Measurements from ENCODE around the gene TWIST2.

The TWIST2 gene

GRCh38 chr2:238803996-238804870, 43.7 kb upstream of the TWIST2 start:
- Histone ChIP-seq H2BK5ac (ENCODE audit: low read length) (no peak overlapping the region), H2BK12ac (ENCODE audit: low read length) (no peak overlapping the region), H4K8ac (ENCODE audit: low read depth, low read length) (no peak overlapping the region), H3K4ac (ENCODE audit: low read length) (no peak overlapping the region), H2BK15ac (ENCODE audit: low read length) (no peak overlapping the region), H3K9ac (ENCODE audit: low read depth, low read length, poor library complexity) (no peak overlapping the region), H3K79me1 (ENCODE audit: low read depth, low read length) (no peaks in the 10 kb centered on the region), H3K14ac (ENCODE audit: low read length) (no peak overlapping the region), H3K27me3 (ENCODE audit: control insufficient read depth in 3 of 3, insufficient read depth in 3 of 3, low read depth in 1 of 3, low read length in 3 of 3) (no peaks in the 10 kb centered on the region), H3K36me3 (replicated peaks in 1 of 2; ENCODE audit: control insufficient read depth in 2 of 2, insufficient read depth in 2 of 2, low read length in 2 of 2) (no peaks in the 10 kb centered on the region), H3K4me1 (ENCODE audit: control insufficient read depth in 2 of 2, insufficient read depth in 1 of 2, low read depth in 1 of 2, low read length in 2 of 2) (no peaks in the 10 kb centered on the region), H2BK120ac (ENCODE audit: low read depth, low read length) (peak overlapping the region; percentile 89), H3K9me3 (replicated peaks in 1 of 2; ENCODE audit: control insufficient read depth in 2 of 2, insufficient read depth in 1 of 2, low read depth in 1 of 2, low read length in 2 of 2) (peaks cover 0 to 8% of the 10 kb centered on the region in 2 donors), H2AK5ac (ENCODE audit: low read depth, low read length) (peak overlapping the region; percentile 2), H3K23ac (ENCODE audit: low read depth, low read length, poor library complexity) (no peak overlapping the region), H2AFZ (ENCODE audit: low read length) (no peak overlapping the region), H3K18ac (ENCODE audit: low read length) (peak overlapping the region; percentile 21), H3K4me3 (ENCODE audit: low read length in 2 of 2) (no peak overlapping the region), H4K91ac (ENCODE audit: low read depth, low read length, poor library complexity) (no peak overlapping the region), H3K27ac (replicated peaks; ENCODE audit: low read length) (no peak overlapping the region), H3K4me2 (ENCODE audit: insufficient read depth, low read length, poor library complexity, severe bottlenecking) (no peak overlapping the region)
- no peak for DNase-seq (ENCODE audit: low spot score)
- WGBS, 2 donors (ENCODE audit: extremely low coverage in 2 of 2, insufficient read length in 2 of 2, insufficient replicate concordance in 1 of 2): no CpG with 5 or more reads among the region's 17 CpGs

GRCh38 chr2:238808761-238809160, 39.1 kb upstream of the TWIST2 start:
- no peak overlapping the region for H3K23ac ChIP-seq (ENCODE audit: low read depth, low read length, poor library complexity)
- H4K8ac ChIP-seq (ENCODE audit: low read depth, low read length): no peak overlapping the region
- H4K91ac ChIP-seq (ENCODE audit: low read depth, low read length, poor library complexity): no peak overlapping the region
- no peak overlapping the region for H3K4me2 ChIP-seq (ENCODE audit: insufficient read depth, low read length, poor library complexity, severe bottlenecking)
- H3K14ac ChIP-seq (ENCODE audit: low read length): no peak overlapping the region
- H2BK120ac ChIP-seq (ENCODE audit: low read depth, low read length): no peak overlapping the region
- no peak overlapping the region for H2BK12ac ChIP-seq (ENCODE audit: low read length)
- no peak overlapping the region for H2BK15ac ChIP-seq (ENCODE audit: low read length)
- H2AFZ ChIP-seq (ENCODE audit: low read length): no peak overlapping the region
- DNase-seq (ENCODE audit: low spot score): no peak
- no peaks in the 10 kb centered on the region for H3K4me1 ChIP-seq (ENCODE audit: control insufficient read depth in 2 of 2, insufficient read depth in 1 of 2, low read depth in 1 of 2, low read length in 2 of 2)
- H2AK5ac ChIP-seq (ENCODE audit: low read depth, low read length): no peak overlapping the region
- peaks cover 0 to 8% of the 10 kb centered on the region in 2 donors for H3K9me3 ChIP-seq (replicated peaks in 1 of 2; ENCODE audit: control insufficient read depth in 2 of 2, insufficient read depth in 1 of 2, low read depth in 1 of 2, low read length in 2 of 2)
- no peaks in the 10 kb centered on the region for H3K36me3 ChIP-seq (replicated peaks in 1 of 2; ENCODE audit: control insufficient read depth in 2 of 2, insufficient read depth in 2 of 2, low read length in 2 of 2)
- no peak overlapping the region for H3K9ac ChIP-seq (ENCODE audit: low read depth, low read length, poor library complexity)
- WGBS, 2 donors (ENCODE audit: extremely low coverage in 2 of 2, insufficient read length in 2 of 2, insufficient replicate concordance in 1 of 2): no CpG with 5 or more reads among the region's 1 CpG
- H2BK5ac ChIP-seq (ENCODE audit: low read length): no peak overlapping the region
- no peak overlapping the region for H3K4ac ChIP-seq (ENCODE audit: low read length)
- no peak overlapping the region for H3K27ac ChIP-seq (replicated peaks; ENCODE audit: low read length)
- H3K18ac ChIP-seq (ENCODE audit: low read length): no peak overlapping the region
- no peaks in the 10 kb centered on the region for H3K79me1 ChIP-seq (ENCODE audit: low read depth, low read length)
- H3K27me3 ChIP-seq (ENCODE audit: control insufficient read depth in 3 of 3, insufficient read depth in 3 of 3, low read depth in 1 of 3, low read length in 3 of 3): no peaks in the 10 kb centered on the region
- no peak overlapping the region for H3K4me3 ChIP-seq (ENCODE audit: low read length in 2 of 2)

- peaks cover 0 to 8% of the 10 kb centered on the region in 2 donors for H3K9me3 ChIP-seq (replicated peaks in 1 of 2; ENCODE audit: control insufficient read depth in 2 of 2, insufficient read depth in 1 of 2, low read depth in 1 of 2, low read length in 2 of 2)
- no peak overlapping the region for H3K18ac ChIP-seq (ENCODE audit: low read length)
- no CpG with 5 or more reads among the region's 5 CpGs for WGBS, 2 donors (ENCODE audit: extremely low coverage in 2 of 2, insufficient read length in 2 of 2, insufficient replicate concordance in 1 of 2)
- H2BK12ac ChIP-seq (ENCODE audit: low read length): no peak overlapping the region
- H3K4me3 ChIP-seq (ENCODE audit: low read length in 2 of 2): no peak overlapping the region
- H2BK5ac ChIP-seq (ENCODE audit: low read length): no peak overlapping the region
- no peak overlapping the region for H3K14ac ChIP-seq (ENCODE audit: low read length)
- no peak overlapping the region for H3K4ac ChIP-seq (ENCODE audit: low read length)
- H3K79me1 ChIP-seq (ENCODE audit: low read depth, low read length): no peaks in the 10 kb centered on the region
- no peak overlapping the region for H4K91ac ChIP-seq (ENCODE audit: low read depth, low read length, poor library complexity)
- no peaks in the 10 kb centered on the region for H3K27me3 ChIP-seq (ENCODE audit: control insufficient read depth in 3 of 3, insufficient read depth in 3 of 3, low read depth in 1 of 3, low read length in 3 of 3)
- H4K8ac ChIP-seq (ENCODE audit: low read depth, low read length): no peak overlapping the region
- DNase-seq (ENCODE audit: low spot score): no peak
- no peak overlapping the region for H3K27ac ChIP-seq (replicated peaks; ENCODE audit: low read length)
- H2BK120ac ChIP-seq (ENCODE audit: low read depth, low read length): no peak overlapping the region
- H2AFZ ChIP-seq (ENCODE audit: low read length): no peak overlapping the region
- no peak overlapping the region for H3K23ac ChIP-seq (ENCODE audit: low read depth, low read length, poor library complexity)
- H3K4me1 ChIP-seq (ENCODE audit: control insufficient read depth in 2 of 2, insufficient read depth in 1 of 2, low read depth in 1 of 2, low read length in 2 of 2): no peaks in the 10 kb centered on the region
- no peak overlapping the region for H2AK5ac ChIP-seq (ENCODE audit: low read depth, low read length)
- no peak overlapping the region for H3K4me2 ChIP-seq (ENCODE audit: insufficient read depth, low read length, poor library complexity, severe bottlenecking)
- H2BK15ac ChIP-seq (ENCODE audit: low read length): no peak overlapping the region
- H3K36me3 ChIP-seq (replicated peaks in 1 of 2; ENCODE audit: control insufficient read depth in 2 of 2, insufficient read depth in 2 of 2, low read length in 2 of 2): no peaks in the 10 kb centered on the region
- no peak overlapping the region for H3K9ac ChIP-seq (ENCODE audit: low read depth, low read length, poor library complexity)
These were observed 37.6 kb upstream of the TWIST2 start for GRCh38 chr2:238810321-238810720.

- Histone ChIP-seq H2AK5ac (ENCODE audit: low read depth, low read length) (no peak overlapping the region), H3K27ac (replicated peaks; ENCODE audit: low read length) (no peak overlapping the region), H3K4ac (ENCODE audit: low read length) (no peak overlapping the region), H3K23ac (ENCODE audit: low read depth, low read length, poor library complexity) (no peak overlapping the region), H3K4me2 (ENCODE audit: insufficient read depth, low read length, poor library complexity, severe bottlenecking) (no peak overlapping the region), H3K4me1 (ENCODE audit: control insufficient read depth in 2 of 2, insufficient read depth in 1 of 2, low read depth in 1 of 2, low read length in 2 of 2) (no peaks in the 10 kb centered on the region), H3K4me3 (ENCODE audit: low read length in 2 of 2) (no peak overlapping the region), H2AFZ (ENCODE audit: low read length) (no peak overlapping the region), H3K36me3 (replicated peaks in 1 of 2; ENCODE audit: control insufficient read depth in 2 of 2, insufficient read depth in 2 of 2, low read length in 2 of 2) (no peaks in the 10 kb centered on the region), H2BK5ac (ENCODE audit: low read length) (no peak overlapping the region), H3K9me3 (replicated peaks in 1 of 2; ENCODE audit: control insufficient read depth in 2 of 2, insufficient read depth in 1 of 2, low read depth in 1 of 2, low read length in 2 of 2) (peaks cover 0 to 8% of the 10 kb centered on the region in 2 donors), H3K14ac (ENCODE audit: low read length) (no peak overlapping the region), H3K79me1 (ENCODE audit: low read depth, low read length) (no peaks in the 10 kb centered on the region), H2BK15ac (ENCODE audit: low read length) (no peak overlapping the region), H3K18ac (ENCODE audit: low read length) (no peak overlapping the region), H3K27me3 (ENCODE audit: control insufficient read depth in 3 of 3, insufficient read depth in 3 of 3, low read depth in 1 of 3, low read length in 3 of 3) (no peaks in the 10 kb centered on the region), H2BK12ac (ENCODE audit: low read length) (no peak overlapping the region), H4K8ac (ENCODE audit: low read depth, low read length) (no peak overlapping the region), H4K91ac (ENCODE audit: low read depth, low read length, poor library complexity) (no peak overlapping the region), H3K9ac (ENCODE audit: low read depth, low read length, poor library complexity) (no peak overlapping the region), H2BK120ac (ENCODE audit: low read depth, low read length) (no peak overlapping the region)
- no CpG with 5 or more reads among the region's 4 CpGs for WGBS, 2 donors (ENCODE audit: extremely low coverage in 2 of 2, insufficient read length in 2 of 2, insufficient replicate concordance in 1 of 2)
- DNase-seq (ENCODE audit: low spot score): no peak
These were observed 36.6 kb upstream of the TWIST2 start for GRCh38 chr2:238811293-238811692.

All from neuronal stem cell (in vitro differentiated cells).